Measurements from ENCODE around the gene PSMG1. TPM values are rescaled to one million over a fixed set of nuclear protein-coding genes. Genes with fewer than 3 reads are reported as not detected.

Gene PSMG1
- total and polyA plus RNA-seq, 9 of the 15 experiments (the other 6 are each of a cell fraction or from before 2014, with no cell fraction given), result 54.5 to 427 (median 328) TPM

GRCh38 chr21:39232861-39233291 is 49.6 kb upstream of the PSMG1 start:
- no peak for DNase-seq (ENCODE audit: extremely low read depth in 1 of 4, low spot score in 3 of 4)
- no peaks in the 10 kb centered on the region for H4K20me1 ChIP-seq (replicated peaks; ENCODE audit: control insufficient read depth, insufficient read depth, low read length)
- no peak overlapping the region for H2AFZ ChIP-seq (ENCODE audit: low read depth, low read length)
- H3K9ac ChIP-seq (ENCODE audit: insufficient read depth in 1 of 2, low read depth in 2 of 2, low read length in 2 of 2), result no peak overlapping the region
- H3K4me3 ChIP-seq, result no peak overlapping the region
- H3K4me2 ChIP-seq (ENCODE audit: insufficient read depth, low read length), result no peak overlapping the region
- in situ Hi-C loops (cut with MboI) (no loop called here), intact Hi-C loops (cut with micrococcal nuclease) (no loop called here)
- no peaks in the 10 kb centered on the region for H3K79me2 ChIP-seq (ENCODE audit: control insufficient read depth, insufficient read depth, low read length)
- H3K36me3 ChIP-seq (ENCODE audit: control insufficient read depth, insufficient read depth, low read length), result peaks cover 90% of the 10 kb centered on the region
- ATAC-seq, result no peak
- H3K27ac ChIP-seq (ENCODE audit: extremely low read depth, low read depth, low read length), result no peak overlapping the region
- 84% methylated on average over 3 of the region's 3 CpGs for WGBS (ENCODE audit: insufficient coverage, low coverage, missing lambda C conversion rate)
- ChIA-PET POLR2A (interaction anchor here (1.0 to 2.2 kb wide), 3 partner anchors 9 to 19 kb away, joined by 3 to 6 read pairs (median 3); no protein-coding TSS in a partner anchor), CTCF (ENCODE audit: low intra/inter-chr PET ratio) (no interaction called here)
- H3K4me1 ChIP-seq (replicated peaks in 1 of 2; ENCODE audit: control insufficient read depth in 2 of 2, insufficient read depth in 2 of 2, low read length in 2 of 2), result no peaks in the 10 kb centered on the region
- no peaks in the 10 kb centered on the region for H3K9me1 ChIP-seq (ENCODE audit: control insufficient read depth, insufficient read depth, low read length)
- no peaks in the 10 kb centered on the region for H3K9me3 ChIP-seq (replicated peaks; ENCODE audit: control insufficient read depth, insufficient read depth, low read depth, low read length)
- H3K27me3 ChIP-seq (ENCODE audit: control insufficient read depth in 2 of 2, insufficient read depth in 2 of 2, low read length in 2 of 2), result no peaks in the 10 kb centered on the region
- no peak for FAIRE-seq
- BruUV-seq (replicated peaks), result no TSS peak
- TF ChIP-seq POLR2AphosphoS2 (IDR thresholded peaks at IDR 0.05; ENCODE audit: low read length) (no peak), NONO (IDR thresholded peaks at IDR 0.05; ENCODE audit: low read depth in 2 of 2, low read length in 1 of 2) (no peak), JUNB (CRISPR knock-in tag; conservative IDR thresholded peaks at IDR 0.05) (no peak), ZNF316 (IDR thresholded peaks at IDR 0.05) (no peak), ZC3H8 (IDR thresholded peaks at IDR 0.05) (no peak), TCF7L2 (IDR thresholded peaks at IDR 0.05; ENCODE audit: low read depth, low read length) (no peak), ZNF318 (IDR thresholded peaks at IDR 0.05; ENCODE audit: borderline replicate concordance in 1 of 2, low read depth in 1 of 2) (no peak), NR2F6 (CRISPR knock-in tag; IDR thresholded peaks at IDR 0.05) (no peak), SMARCE1 (IDR thresholded peaks at IDR 0.05) (no peak), TOE1 (IDR thresholded peaks at IDR 0.05; ENCODE audit: borderline replicate concordance) (no peak), TOE1 (CRISPR knock-in tag; IDR thresholded peaks at IDR 0.05; ENCODE audit: borderline replicate concordance, low read depth) (no peak), ZNF444 (CRISPR knock-in tag; IDR thresholded peaks at IDR 0.05) (no peak), CTCFL (IDR thresholded peaks at IDR 0.05; ENCODE audit: borderline replicate concordance, insufficient read depth, low read depth, low read length, poor library complexity, severe bottlenecking) (no peak), E2F3 (CRISPR knock-in tag; IDR thresholded peaks at IDR 0.05) (no peak)
